ENCODE data around the gene RFXAP.

DNA sequence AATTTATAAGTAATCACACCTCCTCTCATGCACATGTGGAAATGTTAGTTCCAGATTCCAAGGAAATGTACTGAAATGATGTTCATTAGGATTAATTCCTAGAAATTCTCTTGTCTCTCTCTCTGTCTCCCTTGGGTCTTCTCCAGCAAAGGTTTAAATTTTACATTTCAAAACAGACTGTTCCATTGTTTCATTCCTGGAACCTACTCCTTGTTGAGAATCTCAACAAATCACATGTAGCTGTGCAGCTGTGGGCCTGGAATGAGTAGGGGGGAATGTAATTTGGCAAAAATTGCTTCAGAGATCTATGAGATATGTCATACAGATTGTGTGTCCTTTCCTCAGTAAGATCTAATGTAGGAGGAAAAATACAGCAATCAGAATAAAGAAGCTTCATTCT is 46.2 kb upstream of the RFXAP start:
- TF ChIP-seq POLR2A (IDR thresholded peaks at IDR 0.05; ENCODE audit: low read length) (no peak), GATA1 (IDR thresholded peaks at IDR 0.05; ENCODE audit: low read depth, low read length) (no peak)
